ENCODE measurements around the gene CEP112. TPM values are rescaled to one million over a fixed set of nuclear protein-coding genes. Genes with fewer than 3 reads are reported as not detected.

CEP112 gene
- total and polyA plus RNA-seq, 2 of the 13 experiments (the other 11 are each of a cell fraction or from before 2014, with no cell fraction given), result 1.2 to 3.4 TPM

- TF ChIP-seq PRDM15 (CRISPR knock-in tag; IDR thresholded peaks at IDR 0.05) (no peak), PHF20 (CRISPR knock-in tag; IDR thresholded peaks at IDR 0.05) (no peak), EZH2 (conservative IDR thresholded peaks at IDR 0.05; ENCODE audit: low read depth, low read length) (no peak), ZNF761 (CRISPR knock-in tag; conservative IDR thresholded peaks at IDR 0.05) (no peak), ZBTB42 (CRISPR knock-in tag; IDR thresholded peaks at IDR 0.05) (no peak), CBX2 (IDR thresholded peaks at IDR 0.05; ENCODE audit: low read depth, low read length) (0 out of 2 replicates have a peak, but pooled peaks have one; percentile 43), CBX2 (CRISPR knock-in tag; IDR thresholded peaks at IDR 0.05; ENCODE audit: low read depth) (no peak), NFIC (IDR thresholded peaks at IDR 0.05; ENCODE audit: low read length) (0 out of 2 replicates have a peak, but pooled peaks have one; percentile 16), ZZZ3 (CRISPR knock-in tag; IDR thresholded peaks at IDR 0.05; ENCODE audit: borderline replicate concordance) (no peak), SNRNP70 (IDR thresholded peaks at IDR 0.05; ENCODE audit: low read depth, low read length) (no peak), KDM5B (CRISPR knock-in tag; IDR thresholded peaks at IDR 0.05; ENCODE audit: borderline replicate concordance) (no peak), NR2F1 (CRISPR knock-in tag; IDR thresholded peaks at IDR 0.05) (no peak), ZNF383 (CRISPR knock-in tag; IDR thresholded peaks at IDR 0.05; ENCODE audit: borderline replicate concordance) (no peak), HOXA5 (CRISPR knock-in tag; IDR thresholded peaks at IDR 0.05) (no peak), ZNF652 (CRISPR knock-in tag; IDR thresholded peaks at IDR 0.05; ENCODE audit: borderline replicate concordance, low read depth) (no peak), ZBTB1 (CRISPR knock-in tag; IDR thresholded peaks at IDR 0.05; ENCODE audit: borderline replicate concordance) (no peak), IKZF4 (CRISPR knock-in tag; IDR thresholded peaks at IDR 0.05; ENCODE audit: borderline replicate concordance, low read depth, not compliant biosample characterization) (no peak), ARNTL (CRISPR knock-in tag; IDR thresholded peaks at IDR 0.05) (0 out of 2 replicates have a peak, but pooled peaks have one; percentile 18), NCOA1 (CRISPR knock-in tag; IDR thresholded peaks at IDR 0.05) (no peak), NONO (IDR thresholded peaks at IDR 0.05) (no peak), NONO (CRISPR knock-in tag; conservative IDR thresholded peaks at IDR 0.05) (no peak)
- TF ChIP-seq, protein P1, sequence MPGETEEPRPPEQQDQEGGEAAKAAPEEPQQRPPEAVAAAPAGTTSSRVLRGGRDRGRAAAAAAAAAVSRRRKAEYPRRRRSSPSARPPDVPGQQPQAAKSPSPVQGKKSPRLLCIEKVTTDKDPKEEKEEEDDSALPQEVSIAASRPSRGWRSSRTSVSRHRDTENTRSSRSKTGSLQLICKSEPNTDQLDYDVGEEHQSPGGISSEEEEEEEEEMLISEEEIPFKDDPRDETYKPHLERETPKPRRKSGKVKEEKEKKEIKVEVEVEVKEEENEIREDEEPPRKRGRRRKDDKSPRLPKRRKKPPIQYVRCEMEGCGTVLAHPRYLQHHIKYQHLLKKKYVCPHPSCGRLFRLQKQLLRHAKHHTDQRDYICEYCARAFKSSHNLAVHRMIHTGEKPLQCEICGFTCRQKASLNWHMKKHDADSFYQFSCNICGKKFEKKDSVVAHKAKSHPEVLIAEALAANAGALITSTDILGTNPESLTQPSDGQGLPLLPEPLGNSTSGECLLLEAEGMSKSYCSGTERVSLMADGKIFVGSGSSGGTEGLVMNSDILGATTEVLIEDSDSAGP (CRISPR knock-in tag; IDR thresholded peaks at IDR 0.05; ENCODE audit: borderline replicate concordance), result no peak
- TF ChIP-seq, protein P2, sequence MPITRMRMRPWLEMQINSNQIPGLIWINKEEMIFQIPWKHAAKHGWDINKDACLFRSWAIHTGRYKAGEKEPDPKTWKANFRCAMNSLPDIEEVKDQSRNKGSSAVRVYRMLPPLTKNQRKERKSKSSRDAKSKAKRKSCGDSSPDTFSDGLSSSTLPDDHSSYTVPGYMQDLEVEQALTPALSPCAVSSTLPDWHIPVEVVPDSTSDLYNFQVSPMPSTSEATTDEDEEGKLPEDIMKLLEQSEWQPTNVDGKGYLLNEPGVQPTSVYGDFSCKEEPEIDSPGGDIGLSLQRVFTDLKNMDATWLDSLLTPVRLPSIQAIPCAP (CRISPR knock-in tag; IDR thresholded peaks at IDR 0.05; ENCODE audit: low read depth), result no peak
- TF ChIP-seq, protein P3, sequence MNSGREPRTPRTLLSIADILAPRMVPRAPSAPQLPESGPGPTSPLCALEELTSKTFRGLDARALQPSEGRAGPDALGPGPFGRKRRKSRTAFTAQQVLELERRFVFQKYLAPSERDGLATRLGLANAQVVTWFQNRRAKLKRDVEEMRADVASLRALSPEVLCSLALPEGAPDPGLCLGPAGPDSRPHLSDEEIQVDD (CRISPR knock-in tag; IDR thresholded peaks at IDR 0.05; ENCODE audit: borderline replicate concordance), result no peak
Observed at GRCh38 chr17:65627891-65628643, 563.9 kb downstream of the CEP112 start (continued).

All from HepG2 (cell line).